NCI-H1417 (cell line): ENCODE measurements around the gene DAGLB.
"Not testable (repeated sequence)": the region's sequence is repeated elsewhere in the genome, so short reads cannot be mapped to it uniquely, and the experiment has no call there.

Experiments
- DNase-seq, 3 experiments: peaks; one replicate each; lab custom pipeline; 2025; lab: John Stamatoyannopoulos, UW

The DAGLB gene

GRCh38 chr7:6398943-6399342, 48.8 kb downstream of the DAGLB start:
- DNase-seq: no peak

- DNase-seq: not testable (repeated sequence)
These were observed 49.8 kb downstream of the DAGLB start for GRCh38 chr7:6397759-6398495.

- DNase-seq: no peak
These were observed 51.7 kb downstream of the DAGLB start for GRCh38 chr7:6395898-6396595.

GRCh38 chr7:6394114-6394513, 53.6 kb downstream of the DAGLB start:
- DNase-seq: no peak

GRCh38 chr7:6393667-6394056, 54.1 kb downstream of the DAGLB start:
- no peak for DNase-seq

GRCh38 chr7:6392712-6393666, 54.8 kb downstream of the DAGLB start:
- no peak for DNase-seq

- DNase-seq: no peak
These were observed 58.0 kb downstream of the DAGLB start for GRCh38 chr7:6389728-6390127.

GRCh38 chr7:6387734-6388294, 59.9 kb downstream of the DAGLB start:
- DNase-seq: no peak

- DNase-seq: no peak
These were observed 61.0 kb downstream of the DAGLB start for GRCh38 chr7:6386779-6387178.

GRCh38 chr7:6385909-6386560, 61.7 kb downstream of the DAGLB start:
- DNase-seq: peak in 2 of 3 experiments; percentile 40 to 78

GRCh38 chr7:6385110-6385781, 62.5 kb downstream of the DAGLB start:
- no peak for DNase-seq

GRCh38 chr7:6384327-6384726, 63.4 kb downstream of the DAGLB start:
- DNase-seq: no peak

GRCh38 chr7:6382817-6383216, 64.9 kb downstream of the DAGLB start:
- DNase-seq: no peak

- DNase-seq: not testable (repeated sequence)
These were observed 65.9 kb downstream of the DAGLB start for GRCh38 chr7:6381846-6382245.

- DNase-seq: no peak
These were observed 67.3 kb downstream of the DAGLB start for GRCh38 chr7:6380310-6381095.

- DNase-seq: no peak
These were observed 67.9 kb downstream of the DAGLB start for GRCh38 chr7:6379886-6380285.

- DNase-seq: not testable (repeated sequence)
These were observed 69.2 kb downstream of the DAGLB start for GRCh38 chr7:6378556-6378955.

- DNase-seq: no peak
These were observed 70.9 kb downstream of the DAGLB start for GRCh38 chr7:6376820-6377219.

- DNase-seq: peak in 1 of 3 experiments; percentile 41
These were observed 72.2 kb downstream of the DAGLB start for GRCh38 chr7:6375348-6376101.
